Measurements from ENCODE around the gene EDA.

The EDA gene

DNA sequence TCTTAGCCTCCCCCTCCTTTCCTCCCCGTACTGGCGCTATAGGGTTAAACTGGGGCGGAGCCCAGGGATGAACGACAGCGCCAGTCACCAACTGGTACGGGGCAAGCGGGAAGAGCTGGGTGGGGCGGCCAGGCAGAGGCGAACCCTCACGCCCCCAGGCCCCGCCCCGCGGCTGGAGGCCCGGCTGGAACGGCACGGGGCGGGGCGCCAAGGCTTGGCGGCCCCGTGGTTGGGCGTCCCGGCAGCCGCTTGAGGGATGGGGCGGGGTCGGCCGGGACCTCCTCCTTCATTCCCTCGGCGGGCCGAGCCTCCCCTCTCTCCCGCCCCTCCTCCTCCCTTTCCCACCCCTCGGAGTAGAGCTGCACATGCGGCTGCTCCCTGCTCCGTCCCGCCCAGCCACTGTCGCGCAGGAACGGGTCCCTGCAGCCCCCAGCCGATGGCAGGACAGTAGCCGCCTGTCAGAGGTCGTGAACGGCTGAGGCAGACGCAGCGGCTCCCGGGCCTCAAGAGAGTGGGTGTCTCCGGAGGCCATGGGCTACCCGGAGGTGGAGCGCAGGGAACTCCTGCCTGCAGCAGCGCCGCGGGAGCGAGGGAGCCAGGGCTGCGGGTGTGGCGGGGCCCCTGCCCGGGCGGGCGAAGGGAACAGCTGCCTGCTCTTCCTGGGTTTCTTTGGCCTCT is at the start of gene EDA:
TSS of gene EDA (plus strand) at position 335 of the 678 bp plus-strand sequence.
- DNase-seq = peak; percentile 89

DNA sequence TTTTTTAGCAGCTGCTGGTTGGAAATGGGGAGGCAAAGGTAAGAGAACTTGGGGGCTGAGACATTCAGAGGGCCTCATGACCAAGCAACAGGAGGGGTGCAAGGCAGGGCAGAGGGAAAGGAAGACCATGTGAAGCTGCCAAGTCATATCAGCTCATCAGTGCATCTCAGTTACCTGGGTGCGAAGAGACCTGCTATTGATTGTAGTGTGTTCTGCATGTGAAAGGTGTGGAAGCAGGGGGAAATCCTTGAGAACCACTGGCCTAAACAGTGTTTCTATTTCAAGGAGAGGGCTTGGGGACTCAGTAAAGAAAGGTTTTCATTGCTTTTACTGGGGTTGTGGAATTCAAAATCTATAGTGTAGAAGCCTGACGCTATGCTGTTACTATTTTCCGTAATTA is 47.1 kb upstream of the EDA start:
- no peak for DNase-seq

DNA sequence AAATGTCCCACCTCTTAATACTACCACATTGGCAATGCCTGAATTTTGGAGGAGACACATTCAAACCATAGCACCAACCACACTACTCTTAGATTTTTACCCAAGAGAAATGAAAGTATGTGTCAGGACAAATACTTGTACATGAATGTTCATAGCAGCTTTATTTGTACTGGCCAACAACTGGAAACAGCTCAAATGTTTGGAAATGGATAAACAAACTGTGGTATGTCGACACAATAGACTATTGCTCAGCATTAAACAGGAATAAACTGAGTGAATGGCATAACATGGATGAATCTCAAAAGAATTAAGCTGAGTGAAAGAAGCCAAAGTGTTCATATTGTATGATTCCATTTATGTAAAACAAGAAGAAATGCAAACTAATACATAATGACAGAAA is 18.5 kb upstream of the EDA start:
- DNase-seq = no peak

DNA sequence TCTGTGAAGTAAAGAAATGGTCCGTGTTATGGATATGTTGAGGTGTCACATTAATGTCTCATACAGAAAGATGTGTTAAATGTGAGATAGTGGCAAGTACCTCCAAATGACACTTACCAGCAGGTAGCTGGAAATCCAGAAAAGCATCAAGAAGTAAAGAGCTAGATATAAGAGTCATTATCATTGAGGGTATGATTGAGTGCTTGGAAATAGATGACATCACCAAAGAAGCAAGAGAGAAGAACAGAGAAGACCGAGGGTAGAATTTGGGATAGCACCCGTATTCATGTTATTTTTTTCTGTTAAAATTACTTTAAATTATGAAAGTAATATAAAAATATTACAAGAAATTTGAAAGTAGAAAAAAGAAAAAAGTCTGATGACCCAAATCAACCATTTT is 15.7 kb upstream of the EDA start:
- no peak for DNase-seq

DNA sequence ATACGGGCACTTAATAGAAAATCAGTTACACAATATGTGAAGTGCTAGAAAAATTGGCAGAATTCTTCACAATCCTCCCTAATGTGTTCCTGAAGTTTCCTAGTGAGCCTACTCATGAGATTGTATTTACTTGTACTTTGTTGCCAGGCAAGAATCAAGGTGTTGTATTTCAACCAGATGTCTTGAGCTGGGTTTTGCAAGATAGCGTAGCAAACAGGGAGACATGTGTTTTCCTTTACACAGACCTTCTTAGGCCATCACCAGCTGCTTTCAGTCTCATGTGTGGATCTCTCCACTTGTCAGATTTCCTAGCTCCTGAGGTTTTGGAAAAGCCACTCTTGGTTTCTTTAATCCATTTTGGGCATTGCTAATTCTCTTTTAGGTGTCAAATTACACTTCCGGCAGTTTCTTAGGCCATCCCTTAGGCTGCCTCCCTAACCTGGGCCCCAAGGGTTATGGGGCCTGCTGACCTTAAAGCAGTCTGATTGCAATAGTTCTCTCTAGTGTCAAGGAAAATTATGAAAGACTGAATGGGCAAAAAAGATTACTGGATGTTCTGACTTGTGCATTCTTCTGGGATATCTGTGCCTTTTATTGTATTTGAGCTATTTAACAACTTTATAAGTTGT is 12.2 kb upstream of the EDA start:
- DNase-seq = no peak

DNA sequence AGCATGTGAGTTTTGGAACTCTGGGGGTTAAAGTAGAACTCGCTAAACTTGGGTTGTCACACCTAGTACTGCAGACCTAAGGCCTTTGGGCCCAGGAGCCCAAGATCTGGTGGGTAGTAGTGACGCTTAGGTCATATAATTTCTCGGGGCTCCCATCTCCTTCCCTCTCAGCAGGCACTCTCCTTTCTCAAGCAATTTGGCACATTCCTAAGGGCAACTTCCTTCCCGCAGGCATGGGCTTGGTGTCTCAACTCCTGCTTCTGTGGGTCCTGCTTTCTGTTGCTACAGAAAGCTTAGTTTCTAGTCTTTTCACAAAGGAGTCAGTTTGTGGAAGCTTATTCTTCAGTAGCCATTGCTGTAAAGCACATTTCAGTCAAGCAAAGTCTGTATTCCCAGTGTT is 10.4 kb upstream of the EDA start:
- no peak for DNase-seq

DNA sequence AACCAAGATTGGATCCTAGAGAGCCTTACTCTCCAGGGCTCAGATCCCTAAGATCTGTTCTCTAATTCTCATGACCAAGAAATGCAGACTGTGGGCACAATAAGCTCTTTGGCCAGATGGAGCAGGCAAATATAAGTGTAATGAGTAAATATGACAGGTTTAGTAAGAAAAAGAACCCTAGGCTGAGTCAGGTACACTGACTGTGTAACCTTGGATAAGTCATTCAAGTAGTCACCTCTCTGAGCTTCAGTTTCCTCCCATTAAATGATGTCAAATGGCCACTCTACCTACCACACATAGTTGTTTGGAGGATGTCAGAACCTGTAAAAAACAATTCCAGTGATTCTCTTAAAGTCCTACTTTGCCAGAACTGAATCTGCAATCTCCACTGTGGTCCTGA is 8.3 kb upstream of the EDA start:
- DNase-seq = no peak

DNA sequence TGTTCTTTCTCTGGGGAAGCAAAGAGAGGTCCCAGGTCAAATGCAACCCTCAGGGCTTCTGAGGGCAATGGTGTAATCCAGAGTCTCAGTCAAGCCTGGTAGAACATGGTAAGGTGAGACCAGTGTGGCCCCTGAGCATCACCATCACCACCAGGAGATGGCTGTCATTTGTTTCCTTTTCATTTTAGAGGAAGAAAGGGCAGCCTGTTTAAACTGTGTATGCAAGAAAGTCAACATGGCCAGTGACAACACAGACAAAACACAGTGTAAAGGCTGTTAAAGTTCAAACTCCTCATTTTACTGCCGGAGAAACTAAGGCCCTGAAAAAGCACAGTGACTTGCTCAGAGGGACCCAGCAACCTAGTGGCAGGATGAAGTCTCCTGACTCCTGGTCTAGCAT is 2.0 kb upstream of the EDA start:
- DNase-seq = no peak

- DNase-seq = no peak
Measured at GRCh38 chrX:69614886-69615285, 1.0 kb upstream of the EDA start.

- DNase-seq = no peak
Measured at GRCh38 chrX:69615342-69615741, 571 bp upstream of the EDA start.

- DNase-seq = peak; percentile 34
Measured at GRCh38 chrX:69616457-69617203, 717 bp downstream of the EDA start.

DNA sequence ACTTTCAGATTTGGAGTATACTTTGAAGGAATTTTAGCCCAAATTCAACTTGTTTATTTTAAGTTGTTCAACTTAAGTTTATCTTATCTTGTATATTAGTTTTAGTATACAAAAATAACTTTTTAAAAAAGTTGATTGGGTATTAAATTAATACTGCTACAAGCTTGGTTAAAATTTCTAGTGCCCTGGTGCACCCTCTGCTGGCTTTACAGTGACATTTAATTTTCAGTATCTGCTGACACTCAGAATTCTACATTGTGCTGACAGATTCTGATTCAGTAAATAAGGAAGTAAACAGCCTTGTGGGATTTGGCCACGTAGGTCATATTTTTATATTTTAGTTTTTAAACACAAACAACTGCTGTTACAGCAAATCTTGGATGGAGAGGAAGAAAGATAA is 2.9 kb downstream of the EDA start:
- DNase-seq = peak; percentile 25

- no peak for DNase-seq
Measured at GRCh38 chrX:69626129-69626528, 10.2 kb downstream of the EDA start.

GRCh38 chrX:69627744-69628143 is 11.8 kb downstream of the EDA start:
- peak; percentile 28 for DNase-seq

GRCh38 chrX:69630147-69630546 is 14.2 kb downstream of the EDA start:
- DNase-seq = no peak

DNA sequence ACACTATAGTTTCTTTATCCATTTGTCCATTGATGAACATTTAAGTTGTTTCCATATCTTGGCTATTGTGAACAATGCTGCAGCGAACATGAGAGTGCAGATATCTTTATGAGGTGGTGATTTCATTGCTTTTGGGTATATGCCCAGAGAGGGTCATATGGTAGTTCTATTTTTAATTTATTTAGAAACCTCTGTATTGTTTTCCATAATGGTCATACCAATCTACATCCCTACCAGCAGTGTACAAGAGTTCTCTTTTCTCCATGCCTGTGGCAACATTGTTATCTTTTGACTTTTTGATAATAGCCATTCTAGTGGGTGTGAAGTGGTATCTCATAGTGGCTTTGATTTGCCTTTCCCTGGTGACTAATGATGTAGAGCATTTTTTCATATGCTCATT is 48.8 kb downstream of the EDA start:
- DNase-seq = no peak

DNA sequence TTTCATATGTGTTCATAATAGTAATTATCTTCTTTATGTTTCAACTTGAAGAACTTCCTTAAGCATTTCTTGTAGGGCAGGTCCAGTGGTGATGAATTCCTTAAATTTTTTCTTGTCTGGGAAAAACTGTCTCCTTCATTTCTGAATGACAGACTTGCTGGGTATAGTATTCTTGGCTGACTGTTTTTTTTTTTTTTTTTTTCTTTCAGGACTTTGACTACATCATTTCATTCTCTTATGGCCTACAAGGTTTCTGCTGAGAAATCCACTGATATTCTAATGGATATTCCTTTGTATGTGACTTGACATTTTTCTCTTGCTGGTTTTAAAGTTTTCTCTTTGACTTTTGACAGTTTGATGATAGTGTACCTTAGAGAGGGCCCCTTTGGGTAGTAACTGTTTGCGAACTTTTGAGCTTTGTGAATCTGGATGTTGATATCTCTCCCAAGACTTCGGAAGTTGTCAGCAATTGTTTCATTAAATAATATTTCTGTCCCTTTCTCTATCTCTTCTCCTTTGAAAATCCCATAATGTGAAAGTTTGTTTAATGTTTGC is 54.2 kb downstream of the EDA start:
- no peak for DNase-seq

DNA sequence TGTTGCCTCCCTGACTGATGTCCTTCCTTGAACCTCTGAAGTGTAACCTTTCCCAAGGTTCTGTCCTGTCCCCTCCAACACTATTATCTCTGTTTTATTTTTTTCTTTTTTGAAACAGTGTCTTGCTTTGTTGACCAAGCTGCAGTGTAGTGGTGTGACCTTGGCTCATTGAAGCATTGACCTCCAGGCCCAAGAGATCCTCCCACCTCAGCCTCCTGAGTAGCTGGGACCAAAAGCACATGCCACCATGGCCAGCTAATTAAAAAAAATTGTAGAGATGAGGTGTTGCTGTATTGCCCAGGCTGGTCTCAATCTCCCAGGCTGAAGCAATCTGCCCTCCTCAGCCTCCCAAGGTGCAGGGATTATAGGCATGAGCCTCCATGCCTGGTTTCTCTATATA is 59.0 kb downstream of the EDA start:
- DNase-seq = no peak

GRCh38 chrX:69705818-69706217 is 89.9 kb downstream of the EDA start:
- no peak for DNase-seq

DNA sequence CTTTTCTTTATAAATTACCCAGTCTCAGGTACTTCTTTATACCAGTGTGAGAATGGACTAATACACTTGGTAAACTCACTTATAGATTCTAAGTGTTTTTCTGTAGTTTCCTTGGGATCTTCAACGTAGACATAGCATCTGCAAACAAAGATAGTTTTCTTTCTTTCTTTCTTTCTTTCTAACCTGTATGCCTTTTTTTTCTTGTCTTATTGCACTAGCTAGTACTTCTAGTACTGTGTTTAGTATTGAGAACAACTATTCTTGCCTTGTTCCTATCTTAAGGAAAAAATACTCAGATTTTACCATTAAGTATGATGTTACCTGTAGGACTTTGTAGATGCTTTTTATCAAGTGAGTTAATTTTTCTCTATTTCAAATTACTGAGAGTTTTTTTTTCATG is 102.2 kb downstream of the EDA start:
- no peak for DNase-seq

DNA sequence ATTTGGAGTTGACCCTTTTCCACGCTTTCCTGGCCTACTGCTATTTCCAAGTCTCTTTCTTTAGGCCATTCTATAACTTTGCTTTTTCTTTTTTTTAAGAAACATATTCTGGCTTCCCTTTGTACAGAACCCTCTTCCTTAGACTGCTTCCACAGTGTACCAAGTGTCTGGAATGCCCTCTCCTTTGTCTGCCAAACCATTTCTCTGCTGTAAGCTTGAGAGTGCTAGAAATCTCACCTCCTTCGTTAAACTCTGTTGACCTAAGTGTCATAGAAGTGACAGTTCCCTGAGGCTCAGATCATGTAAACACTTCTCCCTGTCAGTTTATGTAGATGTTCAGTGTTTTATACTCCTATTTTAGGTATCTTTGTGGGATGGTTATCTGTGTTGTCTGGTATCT is 108.4 kb downstream of the EDA start:
- no peak for DNase-seq

- DNase-seq = no peak
Measured at GRCh38 chrX:69740317-69740716, 124.4 kb downstream of the EDA start.

DNA sequence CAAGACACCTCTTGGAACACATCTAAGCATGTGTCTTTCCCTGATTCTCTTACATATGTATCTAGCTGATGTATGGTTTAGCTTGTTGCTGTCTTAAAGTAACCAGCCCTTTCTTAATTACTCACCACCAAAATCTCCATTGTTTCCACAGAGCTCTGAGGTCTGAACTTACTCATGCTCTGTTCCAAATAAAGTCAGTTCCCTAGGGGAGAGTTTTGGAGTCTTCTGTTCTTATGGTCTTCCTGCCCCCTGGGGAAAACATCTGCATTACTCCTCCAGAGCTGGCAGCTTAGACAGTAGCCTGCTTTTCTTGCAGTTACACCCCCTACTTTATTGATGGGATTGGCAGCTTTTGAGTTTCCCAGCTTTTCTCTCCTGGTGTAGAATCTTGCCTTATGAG is 125.8 kb downstream of the EDA start:
- no peak for DNase-seq

DNA sequence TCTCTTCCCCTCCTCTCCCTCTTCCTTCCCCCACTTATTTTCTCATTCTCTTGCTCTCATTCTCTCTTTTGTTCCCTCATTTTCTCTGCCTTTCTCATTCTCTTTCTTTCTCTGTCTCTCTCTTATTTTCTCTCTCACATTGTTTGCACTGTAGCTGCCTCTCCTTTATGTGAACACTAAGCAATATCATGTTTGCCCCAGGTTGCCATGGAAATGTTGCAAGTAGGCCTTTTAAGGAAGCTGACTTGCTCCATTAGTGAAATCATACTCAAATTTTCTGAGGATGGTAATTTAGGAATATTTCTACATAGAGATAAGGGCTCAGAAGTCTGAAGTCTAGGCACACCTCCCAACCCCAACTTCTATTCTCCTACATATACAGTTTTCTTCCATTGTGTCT is 130.1 kb downstream of the EDA start:
- no peak for DNase-seq

Measured in NCI-H510A treated with DMSO at 0.1 percent for 48 hours (cell line).